ENCODE results near the gene TTC34. TPM values are rescaled to one million over a fixed set of nuclear protein-coding genes. Genes with fewer than 3 reads are reported as not detected.

The TTC34 gene
- total RNA-seq, 2 experiments from 2014 or later, result 0.79 to 0.81 TPM

- DNase-seq (no peak), ATAC-seq (no peak)
- no peak overlapping the region for H3K4me3 Mint-ChIP-seq
- intact Hi-C loops (cut with micrococcal nuclease), result no loop called here
- H3K27me3 Mint-ChIP-seq, result no peaks in the 10 kb centered on the region
- TF ChIP-seq, protein P1, sequence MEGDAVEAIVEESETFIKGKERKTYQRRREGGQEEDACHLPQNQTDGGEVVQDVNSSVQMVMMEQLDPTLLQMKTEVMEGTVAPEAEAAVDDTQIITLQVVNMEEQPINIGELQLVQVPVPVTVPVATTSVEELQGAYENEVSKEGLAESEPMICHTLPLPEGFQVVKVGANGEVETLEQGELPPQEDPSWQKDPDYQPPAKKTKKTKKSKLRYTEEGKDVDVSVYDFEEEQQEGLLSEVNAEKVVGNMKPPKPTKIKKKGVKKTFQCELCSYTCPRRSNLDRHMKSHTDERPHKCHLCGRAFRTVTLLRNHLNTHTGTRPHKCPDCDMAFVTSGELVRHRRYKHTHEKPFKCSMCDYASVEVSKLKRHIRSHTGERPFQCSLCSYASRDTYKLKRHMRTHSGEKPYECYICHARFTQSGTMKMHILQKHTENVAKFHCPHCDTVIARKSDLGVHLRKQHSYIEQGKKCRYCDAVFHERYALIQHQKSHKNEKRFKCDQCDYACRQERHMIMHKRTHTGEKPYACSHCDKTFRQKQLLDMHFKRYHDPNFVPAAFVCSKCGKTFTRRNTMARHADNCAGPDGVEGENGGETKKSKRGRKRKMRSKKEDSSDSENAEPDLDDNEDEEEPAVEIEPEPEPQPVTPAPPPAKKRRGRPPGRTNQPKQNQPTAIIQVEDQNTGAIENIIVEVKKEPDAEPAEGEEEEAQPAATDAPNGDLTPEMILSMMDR (IDR thresholded peaks at IDR 0.05), result no peak
- ChIA-PET POLR2A (no interaction called here), CTCF (interaction anchor here (0.6 kb wide), 1 partner anchor 14 kb away, joined by 3 read pairs; no protein-coding TSS in a partner anchor)
- H3K4me1 Mint-ChIP-seq (ENCODE audit: low read depth), result peaks cover 2% of the 10 kb centered on the region
- H3K36me3 Mint-ChIP-seq (ENCODE audit: low read depth), result no peaks in the 10 kb centered on the region
- peaks cover 3% of the 10 kb centered on the region for H3K9me3 Mint-ChIP-seq
- no peak overlapping the region for H3K27ac Mint-ChIP-seq
Observed at GRCh38 chr1:2825487-2826189, 24.1 kb upstream of the TTC34 start.

DNA sequence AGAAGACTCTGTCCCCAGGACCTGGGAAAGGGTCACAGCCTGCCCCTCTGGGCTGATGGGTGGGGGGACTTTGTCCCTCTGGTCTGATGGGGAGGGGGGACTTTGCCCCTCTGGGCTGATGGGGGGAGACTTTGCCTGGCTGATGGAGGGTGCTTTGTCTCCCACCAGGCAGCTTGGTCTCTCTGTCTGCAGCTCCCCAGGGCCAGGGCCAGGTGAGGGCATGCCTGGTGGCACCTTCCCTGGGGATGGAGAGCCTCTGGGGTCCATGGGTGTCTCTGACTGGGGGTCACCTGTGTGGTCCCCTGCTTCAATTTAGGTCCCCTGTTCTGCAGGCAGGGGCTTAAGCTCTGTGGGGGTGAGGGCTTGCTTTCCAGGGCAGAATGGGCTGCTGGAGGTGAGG lies 23.5 kb upstream of the TTC34 start:
- intact Hi-C loops (cut with micrococcal nuclease), result no loop called here
- H3K36me3 Mint-ChIP-seq (ENCODE audit: low read depth), result no peaks in the 10 kb centered on the region
- H3K4me1 Mint-ChIP-seq (ENCODE audit: low read depth), result peaks cover 2% of the 10 kb centered on the region
- DNase-seq, result no peak
- TF ChIP-seq, protein P1 (IDR thresholded peaks at IDR 0.05), result no peak
- peaks cover 3% of the 10 kb centered on the region for H3K9me3 Mint-ChIP-seq
- CTCF ChIA-PET, result no interaction called here
- no peak for ATAC-seq
- POLR2A ChIA-PET, result no interaction called here
- H3K4me3 Mint-ChIP-seq, result no peak overlapping the region
- no peak overlapping the region for H3K27ac Mint-ChIP-seq
- no peaks in the 10 kb centered on the region for H3K27me3 Mint-ChIP-seq

- no peak for ATAC-seq
- intact Hi-C loops (cut with micrococcal nuclease), result no loop called here
- DNase-seq, result no peak
- ChIA-PET POLR2A (no interaction called here), CTCF (interaction anchor here (1.9 kb wide), 1 partner anchor 15 kb away, joined by 5 read pairs; no protein-coding TSS in a partner anchor)
- peaks cover 2% of the 10 kb centered on the region for H3K4me1 Mint-ChIP-seq (ENCODE audit: low read depth)
- no peaks in the 10 kb centered on the region for H3K27me3 Mint-ChIP-seq
- TF ChIP-seq, protein P1 (IDR thresholded peaks at IDR 0.05), result no peak
- H3K27ac Mint-ChIP-seq, result no peak overlapping the region
- peaks cover 3% of the 10 kb centered on the region for H3K9me3 Mint-ChIP-seq
- H3K4me3 Mint-ChIP-seq, result no peak overlapping the region
- no peaks in the 10 kb centered on the region for H3K36me3 Mint-ChIP-seq (ENCODE audit: low read depth)
Observed at GRCh38 chr1:2823921-2824610, 22.6 kb upstream of the TTC34 start.

DNA sequence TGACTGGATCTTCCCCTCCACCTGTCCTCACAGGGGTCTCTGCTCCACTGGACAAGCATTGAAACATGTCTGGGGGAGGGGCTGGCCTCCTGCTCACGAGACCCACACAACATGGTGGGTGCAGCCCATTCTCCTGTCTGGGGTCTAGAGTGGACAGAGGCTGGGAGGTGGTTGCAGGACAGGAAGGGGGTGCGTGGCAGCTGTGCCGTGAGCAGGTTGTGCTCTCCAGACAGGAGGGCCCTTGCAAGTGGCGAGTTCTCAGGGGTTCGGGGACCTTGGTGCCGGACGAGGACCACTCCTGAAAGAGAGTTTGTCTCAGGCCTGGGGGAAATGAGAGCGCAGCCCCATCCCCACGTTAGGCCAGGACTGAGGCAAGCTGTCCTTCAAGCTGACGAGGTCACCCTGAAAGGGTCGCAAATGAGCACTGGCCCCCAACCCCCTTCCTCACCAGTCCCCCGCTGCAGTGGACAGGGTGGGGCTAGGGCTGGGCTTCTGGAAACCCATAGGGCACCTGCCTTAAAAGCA lies 21.2 kb upstream of the TTC34 start:
- H3K4me3 Mint-ChIP-seq, result no peak overlapping the region
- H3K27ac Mint-ChIP-seq, result no peak overlapping the region
- ChIA-PET POLR2A (no interaction called here), CTCF (interaction anchor here (0.9 to 1.9 kb wide), 6 partner anchors 15 to 601 kb away, joined by 3 to 12 read pairs (median 4); no protein-coding TSS in a partner anchor)
- TF ChIP-seq, protein P1 (IDR thresholded peaks at IDR 0.05), result no peak
- intact Hi-C loops (cut with micrococcal nuclease), result no loop called here
- ATAC-seq, result no peak
- peaks cover 2% of the 10 kb centered on the region for H3K4me1 Mint-ChIP-seq (ENCODE audit: low read depth)
- no peak for DNase-seq
- no peaks in the 10 kb centered on the region for H3K27me3 Mint-ChIP-seq
- no peaks in the 10 kb centered on the region for H3K36me3 Mint-ChIP-seq (ENCODE audit: low read depth)
- peaks cover 3% of the 10 kb centered on the region for H3K9me3 Mint-ChIP-seq
